HG02588 (cell line): ENCODE data around the gene OBP2A.
A peak's percentile ranks its signal among the peaks of the same experiment; 100 is the strongest.
"Not testable (repeated sequence)": the region's sequence is repeated elsewhere in the genome, so short reads cannot be mapped to it uniquely, and the experiment has no call there.

Experiments used
- ATAC-seq: cut with Tn5 transposase; IDR thresholded peaks from one replicate; pipeline ENCODE4 v1.9.1; 2021; ENCODE audit warnings: mild to moderate bottlenecking, moderate library complexity; ENCODE audit not compliant: unreplicated experiment

OBP2A gene, protein sequence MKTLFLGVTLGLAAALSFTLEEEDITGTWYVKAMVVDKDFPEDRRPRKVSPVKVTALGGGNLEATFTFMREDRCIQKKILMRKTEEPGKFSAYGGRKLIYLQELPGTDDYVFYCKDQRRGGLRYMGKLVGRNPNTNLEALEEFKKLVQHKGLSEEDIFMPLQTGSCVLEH

DNA sequence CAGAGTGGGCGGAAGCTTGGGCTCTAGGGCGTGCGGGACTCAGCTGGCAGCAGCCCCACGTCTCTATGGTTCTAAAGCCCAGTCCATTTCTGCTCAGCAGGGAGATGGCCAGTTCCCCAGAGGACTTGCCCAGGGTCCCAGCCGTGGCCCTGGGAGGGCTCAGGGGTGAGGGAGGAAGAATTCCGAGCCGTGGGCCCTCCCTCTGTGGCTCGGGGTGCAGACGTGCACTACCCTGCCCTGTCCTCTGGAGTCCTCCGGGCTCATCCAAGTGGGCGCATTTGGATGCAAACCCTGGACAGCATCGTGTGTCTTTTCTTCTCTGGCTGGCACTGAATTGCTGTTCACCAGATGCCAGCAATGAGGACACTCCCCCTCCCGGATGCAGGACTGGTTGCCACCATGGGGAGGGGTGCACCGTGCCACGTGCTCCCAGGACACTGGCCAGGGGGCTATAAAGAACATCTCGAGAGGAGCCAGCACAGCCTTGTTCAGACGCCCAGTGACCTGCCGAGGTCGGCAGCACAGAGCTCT lies at the start of gene OBP2A:
Gene OBP2A (plus strand): TSS at position 481 of the 531 bp plus-strand sequence. CDS start 55 bp downstream, outside the sequence.
- ATAC-seq = not testable (repeated sequence)

DNA sequence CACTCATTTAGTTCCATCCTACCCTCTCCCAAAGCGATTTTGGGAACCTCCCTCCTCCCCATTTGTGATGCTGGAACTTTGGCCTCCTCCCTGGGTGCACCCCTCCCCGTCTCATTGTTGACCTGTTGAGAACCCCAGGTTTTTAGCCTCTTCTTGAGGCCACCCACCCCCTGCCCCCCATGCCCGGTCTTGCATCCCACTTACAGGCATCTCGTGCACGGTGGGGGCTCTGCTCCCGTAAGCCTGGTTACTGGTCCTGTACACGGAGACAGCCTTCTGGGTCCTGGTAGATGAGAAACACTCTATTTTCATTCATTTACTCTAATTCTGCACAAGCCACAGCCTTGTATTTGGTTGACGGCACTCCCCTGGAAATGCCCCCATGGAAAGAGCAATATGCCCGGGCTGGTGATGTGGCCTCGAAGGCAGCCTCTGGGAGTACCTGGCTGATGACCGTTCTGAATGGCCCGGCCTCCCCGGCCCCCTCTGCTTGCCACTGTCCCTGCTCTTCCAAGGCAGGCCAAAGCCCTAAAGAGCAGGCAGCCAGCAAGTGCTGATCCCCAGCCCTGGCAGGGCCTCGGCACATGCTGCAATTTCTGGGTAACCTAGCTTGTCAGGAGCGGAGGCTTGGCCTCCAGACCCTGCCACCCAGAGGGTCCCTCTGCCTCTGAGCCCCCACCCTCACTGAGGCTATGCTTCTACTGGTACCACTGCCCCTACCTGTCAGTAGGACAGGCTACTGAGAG lies 47.4 kb upstream of the OBP2A start:
- ATAC-seq = no peak

DNA sequence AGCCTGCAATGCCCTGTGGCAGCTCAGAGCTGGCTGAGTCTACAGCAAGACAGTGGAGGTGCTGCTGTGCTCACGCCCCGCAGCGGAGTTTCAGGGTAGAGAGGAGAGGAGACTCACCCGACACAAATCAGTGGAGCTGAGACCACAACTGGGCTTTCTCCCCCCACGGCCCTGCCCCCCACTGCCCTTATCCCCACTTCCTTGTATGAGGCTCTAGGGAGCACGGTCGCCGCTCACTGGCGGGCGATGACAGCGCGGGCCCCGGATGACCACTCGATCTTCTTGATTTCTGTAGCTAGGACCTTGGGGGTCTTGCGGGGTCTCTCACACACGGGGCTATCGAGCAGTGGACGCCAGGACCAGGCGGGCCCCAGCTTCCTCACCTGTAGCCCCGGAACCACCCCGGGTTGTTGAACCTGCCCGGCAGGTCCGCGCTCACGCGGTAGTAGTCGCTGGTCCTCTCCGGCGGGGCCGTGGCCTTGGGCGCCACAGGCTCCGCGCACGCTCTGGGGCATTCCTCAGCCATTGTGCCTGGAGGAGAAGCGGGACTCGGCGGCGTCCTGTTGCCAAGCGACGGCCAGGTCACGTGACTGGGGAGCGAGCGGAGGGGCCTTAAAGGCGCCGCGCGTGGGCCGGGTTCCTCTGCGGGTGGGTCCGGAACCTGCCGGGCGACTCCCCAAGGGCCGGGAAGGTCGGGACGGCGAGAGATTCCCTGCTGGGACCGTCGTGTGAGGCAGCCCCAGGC lies 46.4 kb upstream of the OBP2A start:
- peak; percentile 44 for ATAC-seq

DNA sequence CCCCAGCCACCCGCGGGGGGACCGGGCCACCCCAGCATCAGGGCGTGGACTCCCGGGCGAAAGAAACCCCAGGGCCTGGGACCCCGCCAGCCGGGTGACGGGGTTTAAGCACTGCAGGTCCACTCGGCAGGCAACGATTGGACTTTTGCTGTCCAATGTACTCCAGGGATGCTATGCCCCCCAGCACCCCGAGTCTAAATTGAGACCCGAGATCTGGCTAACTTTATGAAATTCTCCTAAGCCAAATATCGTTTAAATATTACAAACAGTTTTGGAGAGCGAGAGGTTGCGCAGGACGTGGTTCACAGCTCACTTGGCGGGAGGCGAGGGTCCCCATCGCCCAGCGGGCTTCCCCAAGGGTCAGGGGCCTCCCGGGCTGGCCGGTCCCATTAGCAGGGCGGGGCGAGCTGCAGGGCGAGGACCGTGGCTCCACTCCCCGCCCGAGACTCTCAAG lies 45.8 kb upstream of the OBP2A start:
- peak; percentile 2 for ATAC-seq

DNA sequence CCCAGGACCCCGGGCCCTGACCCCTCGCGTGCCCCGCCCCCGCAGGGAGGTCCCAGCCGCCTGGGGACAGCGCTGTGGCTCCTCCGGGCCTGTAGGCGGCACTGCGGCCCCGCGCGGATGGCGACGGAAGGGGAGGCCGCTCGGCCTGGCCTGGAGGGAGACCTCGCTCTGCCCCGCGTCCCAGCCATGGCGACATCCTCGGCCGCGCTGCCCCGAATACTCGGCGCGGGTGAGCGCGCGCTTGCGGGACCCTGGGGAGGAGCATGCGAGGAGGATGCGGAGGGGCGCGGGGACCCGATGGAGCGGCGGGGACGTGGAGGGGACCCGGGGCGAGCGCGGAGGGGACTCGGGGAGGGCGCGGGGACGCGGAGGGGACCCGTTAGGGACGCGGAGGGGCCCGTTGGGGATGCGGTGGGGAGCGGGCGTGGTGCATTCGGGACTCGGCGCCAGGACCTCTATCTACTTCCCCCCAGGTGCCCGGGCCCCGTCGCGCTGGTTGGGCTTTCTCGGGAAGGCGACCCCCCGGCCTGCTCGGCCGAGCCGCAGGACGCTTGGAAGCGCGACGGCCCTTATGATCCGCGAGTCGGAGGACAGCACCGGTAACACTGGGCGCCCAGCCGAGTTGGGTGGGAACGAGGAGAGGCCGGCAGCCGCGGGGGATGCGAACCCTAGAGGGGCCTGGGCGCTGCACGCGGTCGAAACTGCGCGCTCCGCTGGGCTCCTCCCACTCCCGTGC lies 45.2 kb upstream of the OBP2A start, which contains the start of gene MRPS2:
Gene MRPS2 (plus strand): TSS at position 158 of the 736 bp plus-strand sequence. CDS start 29 bp downstream, at position 187.
- ATAC-seq = peak; percentile 83

DNA sequence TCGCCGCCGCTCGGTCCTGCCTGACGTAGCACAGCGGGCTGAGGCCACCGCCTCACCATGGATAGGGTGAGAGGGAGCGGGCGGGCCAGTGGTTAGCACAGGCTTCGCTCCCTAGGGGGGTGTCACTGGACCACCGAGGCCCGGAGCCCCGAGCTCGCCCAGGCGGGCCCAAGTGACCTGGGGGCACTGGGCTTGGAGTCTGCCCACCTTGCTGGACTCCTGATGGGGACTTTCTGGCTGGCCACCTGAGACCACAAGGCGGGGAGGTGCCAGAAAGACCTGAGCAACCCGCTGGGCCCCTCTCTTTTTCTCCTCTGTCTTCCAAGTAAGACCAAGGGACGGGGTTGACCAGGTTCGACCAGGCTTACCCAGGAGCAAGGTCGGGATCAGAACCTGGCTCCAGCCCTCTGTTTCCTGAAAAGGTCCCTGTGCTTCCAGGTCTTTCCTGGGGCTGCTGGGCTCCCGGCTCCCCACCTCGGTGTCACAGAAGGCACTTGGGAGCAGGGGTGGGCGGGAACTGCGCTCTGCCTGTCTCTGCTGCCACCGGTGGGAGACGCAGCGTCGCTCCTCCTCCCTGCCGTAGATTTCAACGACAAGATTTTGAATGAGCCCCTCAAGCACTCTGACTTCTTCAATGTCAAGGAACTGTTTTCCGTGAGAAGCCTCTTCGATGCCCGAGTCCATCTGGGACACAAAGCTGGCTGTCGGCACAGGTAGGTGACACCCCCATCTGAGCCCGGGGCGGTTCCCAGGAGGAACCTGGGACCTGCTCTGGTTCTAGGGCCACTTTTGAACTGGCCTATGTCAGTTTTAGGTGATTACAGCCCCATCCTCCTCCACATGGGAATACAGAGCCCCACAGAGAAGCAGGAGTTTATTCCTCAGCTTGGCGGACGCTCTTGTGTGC lies 44.4 kb upstream of the OBP2A start:
- no peak for ATAC-seq

DNA sequence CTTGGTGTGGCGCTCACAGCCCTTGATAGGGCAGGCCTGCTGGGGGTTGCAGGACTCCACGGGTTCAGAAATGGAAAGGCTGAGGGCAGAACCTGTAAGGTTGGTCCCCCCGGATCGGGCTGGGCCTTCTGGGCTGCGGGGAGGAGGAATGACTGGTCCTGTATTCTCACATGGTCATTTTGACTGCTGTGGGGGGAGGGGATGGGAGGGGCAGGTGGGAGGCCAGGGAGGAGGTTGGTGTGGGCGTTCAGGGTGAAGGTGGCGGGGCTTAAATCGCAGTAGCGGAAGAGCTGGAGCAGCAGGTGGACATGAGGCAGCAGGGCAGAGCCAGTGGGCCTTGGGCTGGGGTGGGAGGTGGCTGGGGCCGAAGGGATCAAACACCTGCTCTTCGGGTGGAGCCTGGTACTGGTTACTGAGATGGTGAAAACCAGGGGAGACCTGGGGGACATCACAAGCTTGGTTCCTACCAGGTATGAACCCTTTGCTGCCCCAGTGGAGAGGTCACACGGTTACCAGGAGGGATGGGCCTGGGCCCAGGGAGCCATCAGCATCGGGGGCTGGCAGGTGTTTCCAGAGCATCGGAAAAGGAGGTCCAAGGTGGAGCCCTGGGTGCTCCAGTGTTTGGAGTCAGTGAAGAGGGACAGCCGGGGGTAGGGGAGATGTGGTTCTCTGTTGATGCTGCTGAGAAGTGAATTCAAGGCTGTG lies 43.6 kb upstream of the OBP2A start:
- no peak for ATAC-seq

DNA sequence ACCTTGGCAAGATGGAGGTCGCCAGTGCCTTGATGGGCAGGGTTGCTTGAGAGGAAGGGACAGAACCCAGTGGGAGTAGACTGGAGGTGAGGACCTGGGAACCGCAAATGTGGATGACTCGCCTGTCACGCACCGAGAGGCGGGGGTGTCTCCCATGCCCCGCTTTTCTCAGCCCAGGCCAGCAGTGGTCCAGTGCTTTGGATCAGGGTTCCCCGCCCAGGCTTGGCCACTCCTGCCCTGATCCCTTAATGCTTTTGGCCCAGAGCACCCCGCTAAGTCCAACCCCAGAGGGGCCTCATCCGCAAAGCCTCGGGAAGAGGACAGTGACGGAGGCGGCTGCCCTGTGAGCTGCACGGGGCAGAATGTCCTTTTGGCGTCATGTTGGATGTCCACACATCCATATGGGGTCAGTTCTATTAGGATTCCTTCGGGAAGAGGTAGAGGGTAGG lies 43.0 kb upstream of the OBP2A start:
- no peak for ATAC-seq

DNA sequence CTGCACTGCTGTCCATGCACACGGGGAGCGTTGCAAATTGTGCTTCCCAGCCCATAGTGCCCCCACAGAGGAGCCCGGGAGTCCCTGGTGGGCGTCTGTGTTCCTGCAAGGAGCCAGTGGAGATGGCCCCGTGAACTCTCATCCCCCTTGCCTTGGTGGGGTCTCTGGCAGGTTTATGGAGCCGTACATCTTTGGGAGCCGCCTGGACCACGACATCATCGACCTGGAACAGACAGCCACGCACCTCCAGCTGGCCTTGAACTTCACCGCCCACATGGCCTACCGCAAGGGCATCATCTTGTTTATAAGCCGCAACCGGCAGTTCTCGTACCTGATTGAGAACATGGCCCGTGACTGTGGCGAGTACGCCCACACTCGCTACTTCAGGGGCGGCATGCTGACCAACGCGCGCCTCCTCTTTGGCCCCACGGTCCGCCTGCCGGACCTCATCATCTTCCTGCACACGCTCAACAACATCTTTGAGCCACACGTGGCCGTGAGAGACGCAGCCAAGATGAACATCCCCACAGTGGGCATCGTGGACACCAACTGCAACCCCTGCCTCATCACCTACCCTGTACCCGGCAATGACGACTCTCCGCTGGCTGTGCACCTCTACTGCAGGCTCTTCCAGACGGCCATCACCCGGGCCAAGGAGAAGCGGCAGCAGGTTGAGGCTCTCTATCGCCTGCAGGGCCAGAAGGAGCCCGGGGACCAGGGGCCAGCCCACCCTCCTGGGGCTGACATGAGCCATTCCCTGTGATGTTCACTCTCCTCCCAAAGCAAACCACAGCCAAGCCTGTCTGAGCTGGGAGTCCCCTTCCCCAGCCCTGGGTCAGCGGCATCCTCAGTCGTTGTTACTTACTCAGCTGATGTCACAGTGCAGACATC lies 42.3 kb upstream of the OBP2A start:
- ATAC-seq = no peak

DNA sequence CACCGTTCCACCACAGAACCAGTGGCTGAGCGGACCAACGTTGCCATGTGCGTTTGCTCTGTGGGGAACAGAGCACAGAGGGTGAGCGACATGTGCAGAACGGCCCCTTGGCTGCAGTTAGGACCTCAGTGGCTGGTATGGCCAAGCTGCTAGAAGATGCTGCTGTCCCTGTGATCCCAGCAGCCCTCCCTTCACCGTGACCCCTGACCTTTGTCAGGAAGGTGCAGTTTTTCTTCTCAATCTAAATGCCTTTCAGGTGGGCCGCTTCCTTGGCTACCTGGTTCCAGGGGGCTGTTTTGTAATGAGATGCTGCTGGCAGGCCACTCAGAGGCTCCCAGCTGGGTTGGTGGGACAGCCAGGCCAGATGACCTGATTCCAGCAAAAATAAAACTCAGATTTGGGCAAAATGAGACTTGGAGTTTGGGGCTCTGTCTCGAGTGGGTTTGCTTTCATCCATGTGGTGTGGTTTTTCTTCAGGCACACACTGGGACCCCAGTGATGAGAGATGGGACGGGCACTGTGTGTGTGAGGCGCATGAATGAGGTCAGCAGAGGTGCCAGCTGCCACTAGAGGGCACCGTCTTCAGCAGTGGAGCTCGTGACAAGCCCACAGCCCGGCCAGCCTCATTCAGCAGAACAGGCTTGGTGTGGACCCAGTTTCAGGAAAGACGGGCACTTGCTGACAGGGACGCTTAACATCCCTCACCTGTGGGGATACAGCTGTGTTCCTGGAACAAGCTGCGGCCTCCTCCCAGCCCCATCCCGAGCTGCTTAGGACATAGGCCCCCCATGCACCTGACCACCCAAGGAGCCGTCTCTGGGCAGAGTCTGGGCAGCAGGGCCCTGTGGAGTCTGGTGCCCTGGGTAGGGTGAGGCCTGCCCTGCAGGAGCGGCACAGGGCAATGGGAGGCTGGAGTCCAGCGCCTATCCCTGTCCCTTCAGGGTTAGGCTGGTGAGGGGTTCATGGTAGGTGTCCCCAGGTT lies 41.4 kb upstream of the OBP2A start:
- no peak for ATAC-seq

DNA sequence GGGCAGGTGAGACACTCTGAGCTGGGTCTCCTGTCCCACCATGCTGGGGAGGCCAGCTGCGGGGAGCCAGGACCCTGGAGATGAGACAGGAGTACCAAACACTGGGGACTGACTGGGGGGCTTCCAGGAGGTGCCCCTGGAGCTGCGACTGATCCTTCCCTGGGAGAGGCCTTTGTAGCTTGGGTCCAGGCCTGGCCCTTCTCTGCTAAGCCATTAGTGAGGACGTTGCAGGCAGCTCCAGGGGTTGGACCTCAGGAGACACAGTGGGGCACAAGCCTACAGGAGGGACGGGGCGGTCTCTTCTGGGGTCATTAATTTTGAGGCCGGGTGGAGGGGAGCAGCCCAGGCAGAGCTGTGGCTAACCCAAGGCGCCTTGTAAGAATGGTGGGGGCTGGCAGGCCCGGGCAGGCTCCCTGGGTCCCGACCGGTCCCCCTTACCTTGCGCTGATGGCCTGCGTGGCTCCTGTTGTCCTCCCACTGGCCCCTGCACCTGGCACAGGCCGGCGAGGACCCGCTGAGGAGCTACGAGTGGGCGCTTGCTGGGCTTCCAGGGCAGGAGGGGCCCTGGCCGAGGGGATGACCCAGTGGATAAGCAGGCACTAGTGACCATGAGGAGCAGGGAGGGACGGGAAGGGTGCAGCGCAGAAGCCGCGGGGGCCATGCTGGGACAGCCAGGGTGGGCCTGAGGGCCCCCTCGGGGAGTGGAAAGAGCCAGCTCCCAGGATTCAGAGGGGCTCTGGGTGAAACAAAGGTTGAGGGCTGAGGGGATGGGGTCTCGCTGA lies 40.3 kb upstream of the OBP2A start:
- ATAC-seq = no peak

DNA sequence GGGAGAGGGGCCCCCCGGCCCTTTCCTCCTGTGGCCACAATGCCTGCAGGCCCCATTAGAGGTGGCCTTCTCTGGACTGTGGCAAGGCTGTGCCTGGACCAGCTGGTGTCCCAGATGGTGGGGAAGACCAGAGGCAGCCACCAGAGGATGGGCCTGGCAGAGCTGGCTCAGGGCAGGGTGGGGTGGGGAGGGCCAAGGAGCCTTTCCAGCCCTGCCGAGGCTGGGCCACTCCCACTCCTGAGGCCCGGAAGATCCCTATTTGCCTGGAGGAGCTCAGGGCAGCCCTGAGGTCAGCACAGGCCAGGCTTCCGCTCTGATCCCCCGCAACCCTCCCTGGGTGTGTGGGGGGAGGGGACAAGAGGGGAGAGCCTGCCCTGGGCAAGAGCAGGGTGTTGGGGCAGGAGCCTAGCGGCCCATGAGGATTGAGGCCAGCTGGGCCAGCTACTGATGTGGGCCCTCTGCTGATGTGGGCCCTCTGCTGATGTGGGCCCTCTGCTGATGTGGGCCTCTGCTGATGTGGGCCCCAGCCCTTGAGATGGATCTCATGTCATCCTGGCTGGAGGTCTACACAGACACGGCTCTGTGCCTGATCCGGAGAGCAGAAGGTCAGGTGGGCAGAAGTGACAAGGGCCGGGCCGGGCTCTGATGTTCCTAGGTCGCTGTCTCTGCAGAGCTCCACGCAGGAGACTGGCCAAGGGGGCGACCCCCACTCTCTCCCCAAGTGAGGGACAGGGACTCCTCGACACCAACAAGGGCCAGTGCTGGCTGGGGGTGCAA lies 39.4 kb upstream of the OBP2A start:
- ATAC-seq = no peak

DNA sequence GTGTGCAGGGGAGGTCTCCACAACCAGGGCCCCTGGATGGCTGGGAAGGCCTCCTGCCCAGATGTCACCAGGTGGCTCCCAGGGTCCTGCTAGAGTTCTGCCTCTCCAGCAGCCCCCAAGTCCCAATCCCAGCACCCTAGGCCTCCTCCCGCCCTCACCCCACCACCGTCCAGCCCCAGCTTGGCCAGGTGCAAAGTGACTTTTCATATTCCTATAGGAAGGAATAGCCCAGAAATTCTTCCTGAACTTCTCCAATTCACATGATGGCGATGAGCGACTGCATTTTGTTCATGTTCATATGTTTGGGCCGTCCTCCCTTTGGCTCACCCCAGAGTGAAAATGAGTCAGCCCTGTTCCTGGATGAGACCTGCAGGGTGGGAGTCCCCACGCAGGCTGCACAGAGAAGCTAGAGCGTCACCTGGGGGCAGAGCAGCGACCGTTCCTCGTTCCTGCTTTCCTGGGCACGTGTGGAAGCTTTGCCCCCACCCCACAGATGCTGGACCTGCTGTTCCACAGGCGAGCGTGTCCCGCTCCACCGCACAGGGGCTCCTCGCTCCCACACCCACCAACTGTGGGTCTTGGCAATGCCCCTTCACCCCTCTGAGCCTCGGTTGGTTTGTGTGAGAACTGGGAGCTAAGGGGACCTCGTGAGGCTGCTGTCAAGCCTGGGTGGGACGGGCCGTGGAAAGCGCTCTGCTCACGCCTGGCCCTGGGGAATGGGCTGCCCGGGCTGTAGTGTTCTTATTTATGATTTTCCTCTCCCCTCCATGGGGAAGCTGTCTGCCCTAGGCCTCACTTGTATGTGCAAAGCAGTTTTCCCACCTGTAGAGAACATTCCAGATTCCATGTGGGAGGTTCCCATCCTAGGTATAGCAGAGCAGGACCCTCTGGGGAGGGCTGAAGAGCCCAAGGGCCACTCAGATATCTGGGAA lies 38.6 kb upstream of the OBP2A start:
- ATAC-seq = no peak

DNA sequence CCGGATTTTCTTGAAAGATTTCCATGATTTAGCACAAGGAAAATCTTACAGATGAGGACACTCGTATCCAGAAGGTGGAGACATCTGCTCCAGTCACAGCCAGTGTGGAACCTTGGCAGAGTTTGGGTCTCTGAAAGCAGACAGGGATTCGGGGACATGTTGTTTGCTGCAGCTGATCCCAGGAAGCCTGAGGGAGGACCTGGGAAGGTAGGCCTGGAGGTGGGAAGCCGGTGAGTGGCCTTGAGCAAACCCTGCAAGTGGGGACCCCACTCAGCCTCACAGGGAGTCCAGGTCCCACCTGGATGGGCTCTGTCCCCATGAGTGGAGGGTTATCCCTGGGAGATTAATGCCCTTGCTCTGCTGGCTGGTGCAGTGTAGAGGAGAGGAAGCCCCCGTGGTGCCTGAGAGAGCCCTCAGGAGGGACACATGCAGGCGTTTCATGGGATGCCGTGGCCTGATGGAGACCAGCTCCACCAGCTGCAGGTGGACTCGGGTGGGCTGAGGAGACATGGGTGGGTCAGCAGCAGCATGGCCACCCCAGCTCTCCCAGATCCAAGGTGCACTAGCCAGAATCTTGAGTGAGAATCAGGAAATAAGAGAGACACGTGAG lies 37.6 kb upstream of the OBP2A start:
- ATAC-seq = no peak
